Measurements from ENCODE around the gene REX1BD.

REX1BD gene

GRCh38 chr19:18559685-18560084 lies 28.9 kb upstream of the REX1BD start:
- Histone ChIP-seq H3K27me3 (ENCODE audit: insufficient read depth, low read length) (no peaks in the 10 kb centered on the region), H3K9me3 (ENCODE audit: low read length) (no peaks in the 10 kb centered on the region), H3K36me3 (ENCODE audit: insufficient read depth, low read length) (peaks cover 23% of the 10 kb centered on the region), H3K4me1 (ENCODE audit: insufficient read depth, low read length) (peaks cover 9% of the 10 kb centered on the region), H2AFZ (ENCODE audit: low read depth, low read length) (no peak overlapping the region), H3K4me3 (ENCODE audit: low read length) (no peak overlapping the region)

DNA sequence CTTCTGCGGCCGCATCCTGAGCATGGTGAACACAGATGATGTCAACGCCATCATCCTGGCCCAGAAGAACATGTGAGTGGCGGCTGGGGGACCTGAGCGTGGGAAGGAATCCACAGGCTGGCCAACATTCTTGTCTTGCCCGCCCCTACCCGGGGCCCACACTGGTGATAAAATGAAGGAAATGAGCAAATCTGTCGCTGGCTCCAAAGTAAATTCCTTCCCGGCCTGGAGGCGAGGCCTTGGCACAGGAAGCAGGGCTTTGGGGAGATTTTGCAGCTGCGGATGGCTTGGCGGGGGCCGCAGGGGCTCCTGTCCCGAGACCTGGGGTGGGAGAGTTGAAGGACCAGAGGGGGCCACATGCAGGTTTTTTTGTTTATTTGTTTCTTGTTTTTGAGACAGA lies 26.5 kb upstream of the REX1BD start:
- H3K36me3 ChIP-seq (ENCODE audit: insufficient read depth, low read length): peaks cover 35% of the 10 kb centered on the region
- no peak overlapping the region for H2AFZ ChIP-seq (ENCODE audit: low read depth, low read length)
- H3K4me3 ChIP-seq (ENCODE audit: low read length): no peak overlapping the region
- no peaks in the 10 kb centered on the region for H3K27me3 ChIP-seq (ENCODE audit: insufficient read depth, low read length)
- H3K9me3 ChIP-seq (ENCODE audit: low read length): no peaks in the 10 kb centered on the region
- peaks cover 9% of the 10 kb centered on the region for H3K4me1 ChIP-seq (ENCODE audit: insufficient read depth, low read length)

DNA sequence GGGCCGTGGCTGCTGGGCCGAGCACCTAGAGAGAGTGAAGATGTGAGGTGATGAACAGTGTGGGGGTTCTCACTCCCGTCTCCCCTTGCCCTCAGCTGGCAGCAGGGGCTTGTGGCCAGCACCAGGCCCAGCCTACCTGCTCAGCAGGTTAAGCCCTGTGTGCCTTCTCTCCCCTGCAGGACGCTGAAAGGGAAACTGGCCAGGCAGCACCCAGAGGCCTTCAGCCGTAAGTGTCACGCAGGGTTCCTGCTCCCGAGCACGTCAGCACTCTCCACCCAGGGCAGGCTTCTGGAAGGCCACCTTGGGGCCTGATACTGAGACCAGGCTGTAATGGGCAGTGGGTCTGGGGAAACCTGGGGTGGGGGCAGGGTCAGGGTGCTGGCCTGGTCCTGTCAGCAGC lies 21.6 kb upstream of the REX1BD start:
- Histone ChIP-seq H3K9me3 (ENCODE audit: low read length) (no peaks in the 10 kb centered on the region), H3K4me3 (ENCODE audit: low read length) (no peak overlapping the region), H3K27me3 (ENCODE audit: insufficient read depth, low read length) (no peaks in the 10 kb centered on the region), H2AFZ (ENCODE audit: low read depth, low read length) (no peak overlapping the region), H3K4me1 (ENCODE audit: insufficient read depth, low read length) (no peaks in the 10 kb centered on the region), H3K36me3 (ENCODE audit: insufficient read depth, low read length) (peaks cover 51% of the 10 kb centered on the region)

- H3K4me1 ChIP-seq (ENCODE audit: insufficient read depth, low read length): peaks cover 9% of the 10 kb centered on the region
- H3K9me3 ChIP-seq (ENCODE audit: low read length): no peaks in the 10 kb centered on the region
- no peaks in the 10 kb centered on the region for H3K27me3 ChIP-seq (ENCODE audit: insufficient read depth, low read length)
- H3K36me3 ChIP-seq (ENCODE audit: insufficient read depth, low read length): peaks cover 45% of the 10 kb centered on the region
- H3K4me3 ChIP-seq (ENCODE audit: low read length): no peak overlapping the region
- H2AFZ ChIP-seq (ENCODE audit: low read depth, low read length): no peak overlapping the region
These were observed 20.2 kb upstream of the REX1BD start for GRCh38 chr19:18568367-18568766.

- Histone ChIP-seq H2AFZ (ENCODE audit: low read depth, low read length) (no peak within 1 kb of the TSS), H3K27me3 (ENCODE audit: insufficient read depth, low read length) (no peaks in the 10 kb centered on the region), H3K4me1 (ENCODE audit: insufficient read depth, low read length) (peaks cover 9% of the 10 kb centered on the region), H3K4me3 (ENCODE audit: low read length) (peak within 1 kb of the TSS; percentile 89), H3K36me3 (ENCODE audit: insufficient read depth, low read length) (peaks cover 48% of the 10 kb centered on the region), H3K9me3 (ENCODE audit: low read length) (no peaks in the 10 kb centered on the region)
These were observed 16.8 kb upstream of the REX1BD start, which contains the start of gene UBA52 for GRCh38 chr19:18571564-18572344. TSS of gene UBA52 (plus strand) at chr19:18571857. CDS start at chr19:18573301, 1,444 bp downstream.

DNA sequence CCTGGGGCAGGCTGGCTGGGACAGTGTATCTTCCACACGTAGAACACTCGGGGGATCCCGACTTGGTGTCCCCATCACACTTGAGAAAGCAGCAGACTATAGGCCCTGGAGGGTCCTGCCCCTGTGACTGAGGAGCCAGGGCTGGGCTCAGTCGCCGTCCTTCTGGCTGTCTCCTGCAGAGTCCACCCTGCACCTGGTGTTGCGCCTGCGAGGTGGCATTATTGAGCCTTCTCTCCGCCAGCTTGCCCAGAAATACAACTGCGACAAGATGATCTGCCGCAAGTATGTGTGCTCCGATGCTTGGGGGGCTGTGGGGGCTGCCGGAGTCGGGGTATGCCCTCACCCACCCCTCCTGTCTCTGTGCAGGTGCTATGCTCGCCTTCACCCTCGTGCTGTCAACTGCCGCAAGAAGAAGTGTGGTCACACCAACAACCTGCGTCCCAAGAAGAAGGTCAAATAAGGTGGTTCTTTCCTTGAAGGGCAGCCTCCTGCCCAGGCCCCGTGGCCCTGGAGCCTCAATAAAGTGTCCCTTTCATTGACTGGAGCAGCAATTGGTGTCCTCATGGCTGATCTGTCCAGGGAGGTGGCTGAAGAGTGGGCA lies 13.8 kb upstream of the REX1BD start:
- Histone ChIP-seq H3K4me1 (ENCODE audit: insufficient read depth, low read length) (peaks cover 9% of the 10 kb centered on the region), H2AFZ (ENCODE audit: low read depth, low read length) (no peak overlapping the region), H3K36me3 (ENCODE audit: insufficient read depth, low read length) (peaks cover 39% of the 10 kb centered on the region), H3K27me3 (ENCODE audit: insufficient read depth, low read length) (no peaks in the 10 kb centered on the region), H3K9me3 (ENCODE audit: low read length) (no peaks in the 10 kb centered on the region), H3K4me3 (ENCODE audit: low read length) (no peak overlapping the region)

DNA sequence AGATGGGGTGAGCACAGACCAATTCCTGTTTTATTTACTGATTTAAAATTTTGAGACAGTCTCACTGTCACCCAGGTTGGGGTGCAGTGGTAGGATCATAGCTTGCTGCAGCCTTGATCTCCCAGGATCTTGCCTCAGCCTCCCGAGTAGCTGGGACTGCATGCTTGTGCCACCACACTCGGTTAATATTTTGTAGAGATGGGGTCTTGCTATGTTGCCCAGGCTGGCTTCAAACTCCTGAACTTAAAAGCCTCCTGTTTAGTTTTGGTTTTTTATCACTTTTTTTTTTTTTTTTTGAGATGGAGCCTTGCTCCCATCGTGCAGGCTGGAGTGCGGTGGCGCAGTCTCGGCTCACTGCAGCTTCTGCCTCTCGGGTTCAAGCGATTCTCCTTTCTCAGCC lies 12.2 kb upstream of the REX1BD start:
- no peaks in the 10 kb centered on the region for H3K9me3 ChIP-seq (ENCODE audit: low read length)
- peaks cover 39% of the 10 kb centered on the region for H3K36me3 ChIP-seq (ENCODE audit: insufficient read depth, low read length)
- no peaks in the 10 kb centered on the region for H3K27me3 ChIP-seq (ENCODE audit: insufficient read depth, low read length)
- no peak overlapping the region for H3K4me3 ChIP-seq (ENCODE audit: low read length)
- no peak overlapping the region for H2AFZ ChIP-seq (ENCODE audit: low read depth, low read length)
- H3K4me1 ChIP-seq (ENCODE audit: insufficient read depth, low read length): peaks cover 9% of the 10 kb centered on the region

DNA sequence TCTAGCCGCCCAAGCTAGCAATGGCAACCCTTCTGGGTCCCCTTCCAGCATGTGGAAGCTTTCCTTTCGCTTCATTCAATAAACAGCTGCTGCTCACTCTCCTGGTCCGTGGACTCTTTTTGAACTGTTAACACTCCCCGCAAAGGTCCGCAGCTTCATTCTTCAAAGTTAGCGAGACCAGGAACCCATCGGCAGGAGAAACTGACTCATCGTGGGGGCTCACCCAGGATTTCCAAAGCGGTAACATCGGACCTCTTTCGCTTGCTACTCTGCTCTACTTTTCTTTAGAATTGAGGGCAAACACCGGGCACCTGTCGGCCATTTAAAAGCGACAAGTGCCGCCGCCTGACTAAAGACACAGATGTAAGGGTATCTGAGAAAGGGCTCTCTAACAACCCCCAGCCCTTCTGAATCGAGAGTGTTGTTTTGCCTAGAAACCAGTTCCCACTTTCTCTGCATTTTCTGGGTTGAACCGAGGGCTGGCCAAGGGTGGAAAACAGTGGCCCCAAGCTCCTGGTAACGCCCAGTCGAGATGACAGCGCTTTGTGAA lies 11.2 kb upstream of the REX1BD start:
- Histone ChIP-seq H2AFZ (ENCODE audit: low read depth, low read length) (no peak overlapping the region), H3K27me3 (ENCODE audit: insufficient read depth, low read length) (no peaks in the 10 kb centered on the region), H3K4me3 (ENCODE audit: low read length) (no peak overlapping the region), H3K36me3 (ENCODE audit: insufficient read depth, low read length) (peaks cover 39% of the 10 kb centered on the region), H3K4me1 (ENCODE audit: insufficient read depth, low read length) (peaks cover 8% of the 10 kb centered on the region), H3K9me3 (ENCODE audit: low read length) (no peaks in the 10 kb centered on the region)

DNA sequence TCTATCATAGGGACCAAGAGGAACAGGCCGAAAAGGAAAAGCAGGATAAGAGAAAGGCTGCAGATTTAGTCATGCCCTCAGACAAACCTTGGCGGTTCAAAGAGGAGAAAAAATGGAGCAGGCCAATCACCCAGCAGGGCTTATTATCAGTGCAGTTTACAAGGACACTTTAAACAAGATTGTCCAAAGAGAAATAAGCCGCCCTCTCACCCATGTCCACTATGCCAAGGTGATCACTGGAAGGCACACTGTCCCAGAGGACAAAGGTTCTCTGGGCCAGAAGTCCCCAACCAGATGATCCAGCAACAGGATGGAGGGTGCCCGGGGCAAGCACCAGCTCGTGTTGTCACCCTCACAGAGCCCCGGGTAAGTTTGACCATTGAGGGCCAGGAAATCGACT lies 8.3 kb upstream of the REX1BD start:
- H3K36me3 ChIP-seq (ENCODE audit: insufficient read depth, low read length): peaks cover 20% of the 10 kb centered on the region
- H3K9me3 ChIP-seq (ENCODE audit: low read length): no peaks in the 10 kb centered on the region
- H3K4me1 ChIP-seq (ENCODE audit: insufficient read depth, low read length): no peaks in the 10 kb centered on the region
- H3K4me3 ChIP-seq (ENCODE audit: low read length): no peak overlapping the region
- no peak overlapping the region for H2AFZ ChIP-seq (ENCODE audit: low read depth, low read length)
- no peaks in the 10 kb centered on the region for H3K27me3 ChIP-seq (ENCODE audit: insufficient read depth, low read length)

DNA sequence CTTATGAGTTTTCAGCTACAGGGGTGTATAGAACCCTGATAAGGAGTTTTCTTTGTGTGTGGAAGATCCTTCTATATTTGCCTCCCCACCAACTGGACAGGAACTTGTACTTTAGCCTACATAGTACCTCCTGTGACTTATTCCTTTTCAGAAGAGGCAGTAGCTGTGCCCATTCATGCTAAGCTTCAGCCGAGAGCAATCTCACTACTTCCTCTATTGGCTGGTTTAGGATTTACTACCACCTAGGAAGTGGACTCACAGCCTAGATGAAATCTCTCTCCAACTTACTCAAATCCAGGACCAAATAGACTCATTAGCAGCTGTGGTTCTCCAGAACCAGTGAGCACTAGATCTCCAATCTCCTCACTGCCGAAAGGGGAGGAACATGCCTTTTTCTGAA lies 2.3 kb upstream of the REX1BD start:
- Histone ChIP-seq H3K9me3 (ENCODE audit: low read length) (peaks cover 1% of the 10 kb centered on the region), H2AFZ (ENCODE audit: low read depth, low read length) (no peak overlapping the region)

GRCh38 chr19:18587561-18587960 lies 1.0 kb upstream of the REX1BD start:
- Histone ChIP-seq H3K27me3 (ENCODE audit: insufficient read depth, low read length) (no peaks in the 10 kb centered on the region), H2AFZ (ENCODE audit: low read depth, low read length) (no peak overlapping the region)

More for the DNA sequence above, 2.3 kb upstream of the REX1BD start:
- Histone ChIP-seq H3K27me3 (ENCODE audit: insufficient read depth, low read length) (no peaks in the 10 kb centered on the region), H3K4me1 (ENCODE audit: insufficient read depth, low read length) (peaks cover 5% of the 10 kb centered on the region), H3K4me3 (ENCODE audit: low read length) (no peak overlapping the region), H3K36me3 (ENCODE audit: insufficient read depth, low read length) (peaks cover 9% of the 10 kb centered on the region)

GRCh38 chr19:18587962-18588610 lies 512 bp upstream of the REX1BD start:
- Histone ChIP-seq H3K36me3 (ENCODE audit: insufficient read depth, low read length) (peaks cover 9% of the 10 kb centered on the region), H3K4me3 (ENCODE audit: low read length) (peak overlapping the region; percentile 57), H3K4me1 (ENCODE audit: insufficient read depth, low read length) (peaks cover 5% of the 10 kb centered on the region), H3K27me3 (ENCODE audit: insufficient read depth, low read length) (no peaks in the 10 kb centered on the region), H3K9me3 (ENCODE audit: low read length) (peaks cover 1% of the 10 kb centered on the region), H2AFZ (ENCODE audit: low read depth, low read length) (peak overlapping the region; percentile 67)

More at GRCh38 chr19:18587561-18587960, 1.0 kb upstream of the REX1BD start:
- peaks cover 5% of the 10 kb centered on the region for H3K4me1 ChIP-seq (ENCODE audit: insufficient read depth, low read length)
- H3K36me3 ChIP-seq (ENCODE audit: insufficient read depth, low read length): peaks cover 9% of the 10 kb centered on the region
- H3K4me3 ChIP-seq (ENCODE audit: low read length): no peak overlapping the region
- H3K9me3 ChIP-seq (ENCODE audit: low read length): peaks cover 1% of the 10 kb centered on the region
